Gastrocnemius medialis (tissue), 4 donors: Measurements from ENCODE around the gene MED28. TPM values are rescaled to one million over a fixed set of nuclear protein-coding genes. Genes with fewer than 3 reads are reported as not detected.

Experiments used
- ATAC-seq, 2 donors: fragments of 150-250 bp; one replicate each; pipeline ENCODE4 v1.9.1; 2016
- DNase-seq, 2 donors: peaks; one replicate each; pipeline ENCODE4 v3.0.0-alpha.2; 2019
- H3K27ac ChIP-seq, 4 donors: fragments of 200-600 bp; sonication (generic); 1 replicate in 1 of 4; 2 replicates in 3 of 4; pipeline ENCODE4 v1.5.1; 2016 to 2018; ENCODE audit warnings: mild to moderate bottlenecking in 2 of 4, moderate library complexity in 1 of 4
- H3K27me3 ChIP-seq, 3 donors: fragments of 200-600 bp; sonication (generic) in 2 of 3; 1 replicate in 1 of 3; 2 replicates in 2 of 3; pipeline versions ENCODE4 v1.5.1 to v1.6.0; 2016 to 2019; ENCODE audit warnings: mild to moderate bottlenecking in 1 of 3, moderate library complexity in 1 of 3
- H3K36me3 ChIP-seq, 2 donors: fragments of 200-600 bp; sonication (generic) in 1 of 2; one replicate each; pipeline ENCODE4 v1.5.1; 2017 to 2018
- H3K4me1 ChIP-seq, 2 donors: fragments of 200-600 bp; sonication (generic) in 1 of 2; one replicate each; pipeline ENCODE4 v1.5.1; 2016 to 2017; ENCODE audit warnings: mild to moderate bottlenecking in 2 of 2
- H3K4me3 ChIP-seq, 4 donors: fragments of 200-600 bp; sonication (generic) in 3 of 4; 1 replicate in 1 of 4; 2 replicates in 3 of 4; pipeline ENCODE4 v1.5.1; 2016 to 2019; ENCODE audit warnings: mild to moderate bottlenecking in 2 of 4
- H3K9me3 ChIP-seq, 3 donors: fragments of 200-600 bp; sonication (generic) in 2 of 3; 1 replicate in 1 of 3; 2 replicates in 2 of 3; pipeline ENCODE4 v1.5.1; 2016 to 2019
- CTCF ChIP-seq, 5 experiments: fragments of 450-650 bp in 3 of 5; fragments of 200-600 bp in 2 of 5; sonication (generic) in 2 of 5; IDR thresholded peaks in 4 of 5; conservative IDR thresholded peaks in 1 of 5; 1 replicate in 4 of 5; 2 replicates in 1 of 5; pipeline ENCODE4 v1.5.1; 2016 to 2019; ENCODE audit warnings: antibody characterized with exemption in 5 of 5, mild to moderate bottlenecking in 3 of 5, moderate library complexity in 3 of 5
- POLR2A ChIP-seq, 2 donors: fragments of 450-650 bp; IDR thresholded peaks; one replicate each; pipeline ENCODE4 v1.6.1; 2017; ENCODE audit warnings: antibody characterized with exemption in 2 of 2, mild to moderate bottlenecking in 2 of 2, moderate library complexity in 2 of 2
- in situ Hi-C, 4 donors: fragments of 200-750 bp; cut with MboI; loops; one replicate each; pipeline versions ENCODE4 v1.15.0 to v1.8.0; 2017; ENCODE audit warnings: low sequenced_read_pairs in 4 of 4
- intact Hi-C: fragments of 100-400 bp; cut with DNase I; formaldehyde crosslinking; loops from one replicate; pipeline ENCODE4 v1.15.1; 2023; ENCODE audit warnings: low total_unique reads
- total RNA-seq, 4 donors: library from RNA; depleted of rRNA; stranded (reverse); fragments of >200 nt; gene quantifications; one replicate each; pipeline versions ENCODE4 v1.1.0 to v1.2.3, GENCODE V29; 2016

Gene MED28
- total RNA-seq, 4 donors from 2014 or later = 4.5 to 20.0 (median 17.5) TPM

- TF ChIP-seq CTCF (IDR thresholded peaks at IDR 0.05 in 4 of 5, conservative IDR thresholded peaks at IDR 0.05 in 1 of 5) (no peak), POLR2A (IDR thresholded peaks at IDR 0.05) (no peak)
- H3K27me3 ChIP-seq = no peaks in the 10 kb centered on the region
- no peak overlapping the region for H3K4me3 ChIP-seq
- no peaks in the 10 kb centered on the region for H3K9me3 ChIP-seq
- H3K36me3 ChIP-seq = peaks cover 0 to 73% of the 10 kb centered on the region in 2 donors
- no peak for ATAC-seq
- DNase-seq = no peak
- H3K27ac ChIP-seq = peak overlapping the region in 2 of 4 donors; percentile 2 to 42
- intact Hi-C loops = no loop called here
- peaks cover under 1 to 11% of the 10 kb centered on the region in 2 donors for H3K4me1 ChIP-seq
- in situ Hi-C loops = loop anchor here in 2 of 4 donors (10.0 kb wide), 2 partner anchors 79 to 89 kb away; no protein-coding TSS in a partner anchor
These were observed 19.2 kb downstream of the MED28 start for GRCh38 chr4:17633600-17633999.

GRCh38 chr4:17635056-17635455 lies 20.6 kb downstream of the MED28 start:
- peaks cover 0 to 4% of the 10 kb centered on the region in 2 donors for H3K4me1 ChIP-seq
- intact Hi-C loops = loop anchor here (2.0 to 5.0 kb wide), 2 partner anchors 20 to 172 kb away; partner anchors contain the start of gene MED28
- H3K9me3 ChIP-seq = no peaks in the 10 kb centered on the region
- no peak overlapping the region for H3K4me3 ChIP-seq
- ATAC-seq = no peak
- H3K27me3 ChIP-seq = no peaks in the 10 kb centered on the region
- TF ChIP-seq CTCF (IDR thresholded peaks at IDR 0.05 in 4 of 5, conservative IDR thresholded peaks at IDR 0.05 in 1 of 5) = no peak
- no peak for TF ChIP-seq POLR2A (IDR thresholded peaks at IDR 0.05)
- H3K27ac ChIP-seq = peak overlapping the region in 2 of 4 donors; percentile 9 to 43
- peaks cover 0 to 59% of the 10 kb centered on the region in 2 donors for H3K36me3 ChIP-seq
- in situ Hi-C loops = loop anchor here (5.0 to 10.0 kb wide), 3 partner anchors 80 to 90 kb away; no protein-coding TSS in a partner anchor
- no peak for DNase-seq

DNA sequence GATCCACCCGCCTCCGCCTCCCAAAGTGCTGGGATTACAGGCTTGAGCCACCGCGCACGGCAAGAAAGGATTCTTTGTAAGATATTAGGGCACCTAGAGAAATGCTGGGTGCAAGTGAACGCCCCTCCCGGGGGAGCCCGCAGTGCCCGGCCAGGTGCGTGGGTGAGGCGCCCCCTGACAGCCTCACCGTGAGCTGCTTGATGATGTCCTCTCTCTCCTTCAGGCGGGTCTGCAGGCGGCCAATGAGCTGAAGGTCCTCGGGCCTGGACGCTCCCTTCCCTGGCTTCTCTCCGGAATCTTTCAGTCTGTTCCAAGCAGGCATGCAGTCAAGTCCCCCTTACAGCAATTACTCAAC lies 21.9 kb downstream of the MED28 start:
- H3K27ac ChIP-seq = peak overlapping the region in 3 of 4 donors; percentile 12 to 43 (median 43)
- TF ChIP-seq CTCF (IDR thresholded peaks at IDR 0.05 in 4 of 5, conservative IDR thresholded peaks at IDR 0.05 in 1 of 5) = no peak
- TF ChIP-seq POLR2A (IDR thresholded peaks at IDR 0.05) = no peak
- intact Hi-C loops (loop anchor here (1.0 to 5.0 kb wide), 4 partner anchors 38 to 171 kb away; no protein-coding TSS in a partner anchor), in situ Hi-C loops (loop anchor here (5.0 to 10.0 kb wide), 3 partner anchors 82 to 92 kb away; no protein-coding TSS in a partner anchor)
- peaks cover 0 to 5% of the 10 kb centered on the region in 2 donors for H3K4me1 ChIP-seq
- no peak overlapping the region for H3K4me3 ChIP-seq
- no peaks in the 10 kb centered on the region for H3K9me3 ChIP-seq
- no peak for DNase-seq
- peaks cover 0 to 46% of the 10 kb centered on the region in 2 donors for H3K36me3 ChIP-seq
- H3K27me3 ChIP-seq = no peaks in the 10 kb centered on the region
- peak; percentile 9 to 29 for ATAC-seq

DNA sequence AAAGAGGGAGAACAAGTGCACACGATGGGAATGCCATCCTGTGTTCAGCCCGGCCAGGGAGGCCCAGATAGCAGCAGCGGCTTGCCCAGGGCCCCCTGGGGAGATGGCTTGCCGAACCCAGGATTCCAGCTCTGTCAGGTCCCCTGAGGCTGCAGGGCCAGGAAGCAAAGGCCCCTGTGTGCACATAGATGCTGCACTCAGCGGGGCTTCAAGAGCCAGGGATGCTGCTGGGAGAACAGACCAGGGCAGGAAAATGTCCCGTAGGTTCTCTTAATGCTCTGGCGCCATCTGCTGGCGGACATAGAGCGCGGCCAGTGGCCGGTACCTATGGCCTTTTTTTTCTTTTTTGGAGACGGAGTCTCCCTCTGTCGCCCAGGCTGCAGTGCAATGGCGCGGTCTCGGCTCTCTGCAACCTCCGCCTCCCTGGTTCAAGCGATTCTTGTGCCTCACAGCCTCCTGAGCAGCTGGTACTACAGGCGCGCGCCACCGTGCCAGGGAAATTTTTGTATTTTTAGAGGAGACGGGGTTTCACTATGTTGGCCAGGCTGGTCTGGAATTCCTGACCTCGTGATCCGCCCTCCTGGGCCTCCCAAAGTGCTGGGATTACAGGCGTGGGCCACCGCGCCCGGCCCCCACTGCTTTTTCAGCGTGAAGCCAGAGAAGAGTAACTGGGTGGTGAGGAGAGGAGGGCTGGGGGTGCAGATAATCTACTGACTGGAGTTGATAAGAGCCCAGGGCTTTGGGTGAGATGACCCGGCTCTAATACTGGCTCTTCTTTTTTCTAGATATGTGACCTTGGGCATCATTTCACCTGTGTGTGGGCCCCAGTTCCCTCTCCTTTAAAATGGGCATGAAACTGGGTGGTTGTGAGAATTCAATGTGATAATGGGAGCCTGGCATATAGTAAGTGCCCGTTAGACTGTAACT lies 22.5 kb downstream of the MED28 start:
- in situ Hi-C loops (loop anchor here (5.0 to 10.0 kb wide), 3 partner anchors 82 to 92 kb away; no protein-coding TSS in a partner anchor), intact Hi-C loops (loop anchor here (1.0 to 5.0 kb wide), 4 partner anchors 38 to 170 kb away; no protein-coding TSS in a partner anchor)
- H3K27ac ChIP-seq = peak overlapping the region in 2 of 4 donors; percentile 28 to 43
- no peaks in the 10 kb centered on the region for H3K9me3 ChIP-seq
- H3K36me3 ChIP-seq = peaks cover 0 to 40% of the 10 kb centered on the region in 2 donors
- H3K4me1 ChIP-seq = peaks cover 0 to 5% of the 10 kb centered on the region in 2 donors
- no peak overlapping the region for H3K4me3 ChIP-seq
- TF ChIP-seq POLR2A (IDR thresholded peaks at IDR 0.05) = peak in 1 of 2 donors; percentile 12
- TF ChIP-seq CTCF (IDR thresholded peaks at IDR 0.05 in 4 of 5, conservative IDR thresholded peaks at IDR 0.05 in 1 of 5) = peak; percentile 84 to 96 (median 92)
- H3K27me3 ChIP-seq = no peaks in the 10 kb centered on the region
- ATAC-seq (peak; percentile 76 to 82), DNase-seq (peak; percentile 49 to 71)
